WI38 (cell line): Measurements from ENCODE around the gene RGS19.

ENCODE experiments used
- H3K4me3 ChIP-seq: 2 replicates; pipeline ENCODE4 v1.5.1; 2011; ENCODE audit warnings: low read depth, mild to moderate bottlenecking, control low read depth, low read length
- TF ChIP-seq, protein P1 (sequence below): IDR thresholded peaks from 2 replicates; pipeline ENCODE4 v1.5.1; 2012; ENCODE audit warnings: low read depth, mild to moderate bottlenecking, control low read depth, low read length

Gene RGS19

DNA sequence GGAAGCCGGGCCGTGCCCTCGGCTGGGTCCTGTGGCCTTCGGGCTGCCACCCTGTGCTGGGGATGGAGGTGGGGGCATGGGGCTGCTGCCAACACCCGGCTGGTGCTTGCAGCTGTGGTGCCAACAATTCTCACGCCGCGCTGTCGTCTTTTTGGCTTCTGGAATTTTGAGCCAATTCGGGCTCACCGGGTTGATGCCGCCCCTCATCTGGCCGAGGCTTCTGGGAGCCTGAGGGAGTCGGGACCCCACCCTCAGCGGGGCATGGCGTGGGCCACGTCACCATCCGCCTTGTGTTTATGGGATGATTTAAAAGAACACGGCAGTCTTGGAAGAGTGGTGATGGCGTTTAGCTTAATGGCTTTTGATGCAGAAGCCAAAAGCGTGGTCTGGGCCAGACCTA is 36.7 kb upstream of the RGS19 start:
- TF ChIP-seq, protein P1, sequence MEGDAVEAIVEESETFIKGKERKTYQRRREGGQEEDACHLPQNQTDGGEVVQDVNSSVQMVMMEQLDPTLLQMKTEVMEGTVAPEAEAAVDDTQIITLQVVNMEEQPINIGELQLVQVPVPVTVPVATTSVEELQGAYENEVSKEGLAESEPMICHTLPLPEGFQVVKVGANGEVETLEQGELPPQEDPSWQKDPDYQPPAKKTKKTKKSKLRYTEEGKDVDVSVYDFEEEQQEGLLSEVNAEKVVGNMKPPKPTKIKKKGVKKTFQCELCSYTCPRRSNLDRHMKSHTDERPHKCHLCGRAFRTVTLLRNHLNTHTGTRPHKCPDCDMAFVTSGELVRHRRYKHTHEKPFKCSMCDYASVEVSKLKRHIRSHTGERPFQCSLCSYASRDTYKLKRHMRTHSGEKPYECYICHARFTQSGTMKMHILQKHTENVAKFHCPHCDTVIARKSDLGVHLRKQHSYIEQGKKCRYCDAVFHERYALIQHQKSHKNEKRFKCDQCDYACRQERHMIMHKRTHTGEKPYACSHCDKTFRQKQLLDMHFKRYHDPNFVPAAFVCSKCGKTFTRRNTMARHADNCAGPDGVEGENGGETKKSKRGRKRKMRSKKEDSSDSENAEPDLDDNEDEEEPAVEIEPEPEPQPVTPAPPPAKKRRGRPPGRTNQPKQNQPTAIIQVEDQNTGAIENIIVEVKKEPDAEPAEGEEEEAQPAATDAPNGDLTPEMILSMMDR: no peak
- H3K4me3 ChIP-seq: no peak overlapping the region

DNA sequence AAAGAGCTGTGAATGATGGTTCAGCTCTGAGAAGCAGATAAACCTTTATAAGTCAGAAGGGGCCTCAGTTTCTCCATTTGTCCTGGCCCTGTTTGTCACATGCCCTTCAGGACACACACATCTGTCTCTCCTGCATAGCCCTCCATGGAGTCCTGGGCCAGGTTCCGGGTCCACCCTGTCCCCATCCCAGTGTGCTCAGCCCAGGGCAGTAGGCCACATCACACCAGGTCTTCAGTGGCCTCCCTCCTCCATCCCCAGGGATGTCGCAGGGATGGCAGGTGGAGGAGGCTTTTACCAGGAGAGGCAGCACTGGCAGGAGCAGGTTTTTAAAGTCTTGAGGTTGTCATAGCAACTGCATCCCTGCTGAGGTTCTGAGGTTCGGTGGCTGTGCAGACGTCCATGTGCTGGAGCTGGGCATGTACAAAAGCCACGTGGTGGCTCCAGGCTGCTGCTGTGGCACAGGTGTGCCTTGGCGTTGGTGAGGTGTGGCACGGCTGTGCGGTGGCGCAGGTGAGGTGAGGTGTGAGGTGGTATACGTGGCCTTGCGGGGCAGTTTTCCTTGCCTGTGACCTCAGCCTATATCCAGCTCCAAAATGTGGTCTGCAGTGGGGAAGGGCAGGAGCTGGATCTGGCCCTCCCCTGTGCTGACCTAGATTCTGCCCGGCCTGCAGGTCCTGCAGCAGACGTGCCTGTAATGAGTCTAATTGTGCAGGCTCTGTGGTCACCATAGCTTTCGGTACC is 36.0 kb upstream of the RGS19 start:
- TF ChIP-seq, protein P1: no peak
- no peak overlapping the region for H3K4me3 ChIP-seq

DNA sequence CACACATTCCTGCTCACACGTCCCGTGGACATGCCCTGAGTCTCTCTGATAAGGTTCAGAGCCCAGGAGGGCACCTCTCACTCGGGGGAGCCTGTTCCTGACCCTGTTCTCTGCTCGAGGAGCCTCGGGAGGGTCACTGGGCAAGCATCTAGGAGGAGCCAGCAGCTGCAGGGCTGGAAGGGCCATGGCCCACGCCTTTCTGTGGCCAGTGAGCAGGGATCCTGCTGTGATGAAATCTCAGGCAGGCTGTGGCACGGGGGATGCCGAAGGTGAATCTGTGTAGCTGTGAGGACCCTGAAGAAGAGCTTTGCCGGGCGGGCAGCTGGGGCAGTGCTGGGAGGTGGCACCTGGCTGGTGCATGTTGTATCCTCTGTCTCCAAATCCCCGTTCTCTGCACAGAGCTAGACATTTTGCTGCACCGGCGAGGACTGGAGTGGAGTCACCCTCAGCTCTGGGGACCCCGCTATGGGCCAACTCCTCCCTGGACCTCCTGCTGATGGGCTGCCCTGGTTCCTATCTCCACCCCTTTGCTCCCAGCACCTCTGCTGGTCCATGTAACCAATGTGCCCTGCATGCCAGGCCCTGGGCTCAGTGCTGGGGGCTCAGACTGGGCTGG is 35.1 kb upstream of the RGS19 start:
- no peak overlapping the region for H3K4me3 ChIP-seq
- TF ChIP-seq, protein P1: no peak

DNA sequence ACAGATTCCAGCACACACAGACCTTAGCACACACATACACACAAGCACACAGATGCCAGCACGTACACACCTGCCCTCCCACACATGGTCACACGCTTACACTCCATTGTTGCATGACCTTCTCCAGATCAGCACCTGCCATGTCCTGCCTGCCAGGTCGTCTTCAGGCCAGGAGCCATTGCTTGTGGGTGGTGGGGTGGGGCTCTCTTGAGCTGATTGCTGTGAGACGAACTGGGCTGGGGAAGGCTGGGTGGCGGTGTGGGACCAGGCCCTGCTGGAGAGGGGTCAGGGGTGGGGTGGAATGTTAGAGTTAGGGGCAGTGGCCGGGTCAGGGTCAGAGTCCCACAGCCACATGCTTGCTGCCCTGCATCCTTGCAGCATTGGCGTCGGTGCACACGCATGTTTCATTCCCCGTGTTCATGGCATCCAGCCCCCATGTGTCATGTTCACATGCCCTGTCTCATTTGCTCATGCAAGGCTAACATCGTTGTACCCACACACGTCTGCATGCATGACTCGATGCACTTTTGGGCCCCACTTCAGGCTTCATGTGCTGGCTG is 34.6 kb upstream of the RGS19 start:
- TF ChIP-seq, protein P1: no peak

DNA sequence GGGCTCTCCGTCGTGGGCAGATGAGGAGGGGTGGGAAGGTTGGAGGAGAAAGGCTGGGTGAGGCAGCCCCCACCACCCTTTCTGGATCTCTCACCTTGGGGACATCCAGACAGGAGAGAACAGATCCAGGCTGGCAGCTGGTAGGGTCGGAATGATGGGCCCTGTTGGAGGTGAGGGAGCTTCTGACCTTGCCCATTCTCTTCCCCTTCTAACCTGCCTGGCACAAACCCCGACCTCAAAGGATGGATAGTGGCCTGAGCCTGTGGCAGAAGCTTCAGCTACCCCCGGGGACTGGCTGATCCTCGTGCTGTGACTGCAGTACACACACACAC is 34.1 kb upstream of the RGS19 start:
- TF ChIP-seq, protein P1: no peak
- no peak overlapping the region for H3K4me3 ChIP-seq

More for the DNA sequence above, 34.6 kb upstream of the RGS19 start:
- no peak overlapping the region for H3K4me3 ChIP-seq

DNA sequence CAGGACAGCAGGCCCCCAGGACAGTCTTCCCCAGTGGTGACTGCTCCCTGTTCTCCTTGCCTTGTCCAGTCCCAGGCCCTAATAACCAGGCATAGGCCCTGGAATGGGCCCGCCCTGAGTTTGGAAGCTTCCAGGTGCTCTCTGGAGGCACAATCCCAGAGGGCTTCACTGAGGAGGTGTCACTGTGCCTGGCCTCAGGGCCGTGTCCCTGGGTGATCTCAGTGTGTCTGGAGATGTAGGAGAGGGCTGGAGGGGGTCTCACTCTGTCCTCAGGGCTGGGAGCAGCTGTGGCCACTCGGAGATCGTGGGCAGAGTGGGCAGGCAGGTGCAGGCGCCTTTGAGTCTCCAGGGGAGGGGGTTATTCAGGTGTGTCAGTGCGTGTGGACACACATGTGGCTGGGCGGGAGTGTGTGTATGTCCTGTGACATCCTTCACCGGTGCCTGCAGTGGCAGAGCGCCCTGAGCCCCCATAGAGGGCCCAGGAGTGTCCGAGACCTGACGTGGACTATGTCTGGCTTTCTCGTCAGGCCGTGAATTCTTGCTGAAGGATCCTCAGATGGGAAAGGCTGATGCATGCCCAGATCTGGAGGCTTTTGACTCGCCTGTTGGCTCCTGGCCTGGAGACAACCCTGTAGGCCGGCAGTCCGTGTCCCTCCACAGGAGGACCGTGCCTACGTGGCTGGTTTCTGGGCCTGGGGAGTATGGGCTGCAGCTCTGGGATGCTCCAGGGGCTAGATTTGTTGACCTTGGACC is 33.5 kb upstream of the RGS19 start:
- TF ChIP-seq, protein P1: no peak

More for the DNA sequence above, 33.5 kb upstream of the RGS19 start:
- no peak overlapping the region for H3K4me3 ChIP-seq
